HepG2 (cell line): Measurements from ENCODE around the gene ADRM1. TPM values are rescaled to one million over a fixed set of nuclear protein-coding genes. Genes with fewer than 3 reads are reported as not detected.

Experiments
- ATAC-seq: fragments of 200-7000 bp; cut with Tn5 transposase; 3 replicates; pipeline ENCODE4 v1.9.1; 2020; ENCODE audit warnings: mild to moderate bottlenecking, moderate library complexity
- BruUV-seq: library from RNA; stranded (reverse); fragments of 400-500 nt; replicated peaks from 2 replicates; lab custom pipeline; 2021; lab: Mats Ljungman, UMichigan
- CTCF ChIA-PET: fragments of 300-600 bp; formaldehyde crosslinking; extraction: SDS; loops from one replicate; lab custom pipeline; 2021; ENCODE audit warnings: low total read pairs, inconsistent platforms, low intra/inter-chr PET ratio; lab: Yijun Ruan, JAX
- POLR2A ChIA-PET: fragments of 350-600 bp; sonication (Branson Sonifier 250); formaldehyde crosslinking; loops from one replicate; lab custom pipeline; 2020; ENCODE audit warnings: antibody characterized with exemption, inconsistent platforms; lab: Yijun Ruan, JAX
- DNase-seq: peaks from one replicate; pipeline ENCODE4 v3.0.0-alpha.2; 2015; ENCODE audit warnings: low spot score
- FAIRE-seq: peaks from 3 replicates; lab custom pipeline; 2011; peaks lifted over from hg19 to GRCh38; lab: Jason Lieb, UNC
- H2AFZ ChIP-seq: one replicate; pipeline ENCODE4 v1.6.1; 2011; ENCODE audit warnings: low read length, inconsistent platforms
- H3K27ac ChIP-seq: fragments of 300-600 bp; 3 replicates; pipeline ENCODE4 v1.8.0; 2011; ENCODE audit warnings: mixed run types, mild to moderate bottlenecking, mixed read lengths, low read length, inconsistent platforms; ENCODE audit not compliant: insufficient read depth; ENCODE audit errors: extremely low read length
- H3K27me3 ChIP-seq, 2 experiments: fragments of 200-600 bp in 1 of 2; 2 replicates in 1 of 2; 3 replicates in 1 of 2; pipeline versions ENCODE4 v1.6.0 to v1.8.0; 2011; ENCODE audit warnings: low read length in 2 of 2, mild to moderate bottlenecking in 2 of 2, moderate library complexity in 2 of 2, inconsistent platforms in 1 of 2; ENCODE audit not compliant: insufficient read depth in 2 of 2, control insufficient read depth in 1 of 2
- H3K36me3 ChIP-seq, 2 experiments: fragments of 200-600 bp in 1 of 2; replicated peaks in 1 of 2; 2 replicates in 1 of 2; 3 replicates in 1 of 2; pipeline versions ENCODE4 v1.5.1 to v1.8.0; 2011; ENCODE audit warnings: low read length in 2 of 2, inconsistent platforms in 1 of 2; ENCODE audit not compliant: insufficient read depth in 2 of 2, control insufficient read depth in 1 of 2
- H3K4me1 ChIP-seq: 2 replicates; pipeline ENCODE4 v1.5.1; 2012; ENCODE audit warnings: low read length, inconsistent platforms; ENCODE audit not compliant: insufficient read depth
- H3K4me2 ChIP-seq: 2 replicates; pipeline ENCODE4 v1.6.0; 2011; ENCODE audit warnings: low read depth, low read length, inconsistent platforms
- H3K4me3 ChIP-seq, 3 experiments: fragments of 200-600 bp in 1 of 3; sonication (generic), shearing (Covaris generic) in 1 of 3; replicated peaks in 1 of 3; 2 replicates each; pipeline ENCODE4 v1.5.1; 2011 to 2016; ENCODE audit warnings: low read length in 3 of 3, inconsistent platforms in 2 of 3, low read depth in 2 of 3, mild to moderate bottlenecking in 2 of 3, control low read depth in 1 of 3, mixed read lengths in 1 of 3; ENCODE audit not compliant: insufficient read depth in 1 of 3
- H3K79me2 ChIP-seq: one replicate; pipeline ENCODE4 v1.6.1; 2011; ENCODE audit warnings: low read length, inconsistent platforms; ENCODE audit not compliant: insufficient read depth
- H3K9ac ChIP-seq: 2 replicates; pipeline ENCODE4 v1.6.0; 2011; ENCODE audit warnings: mild to moderate bottlenecking, low read depth, low read length, inconsistent platforms; ENCODE audit not compliant: insufficient read depth
- H3K9me3 ChIP-seq: 2 replicates; pipeline ENCODE4 v1.5.1; 2012; ENCODE audit warnings: mild to moderate bottlenecking, low read length
- H4K20me1 ChIP-seq: 2 replicates; pipeline ENCODE4 v1.6.0; 2011; ENCODE audit warnings: inconsistent platforms, mild to moderate bottlenecking, low read length, moderate library complexity; ENCODE audit not compliant: insufficient read depth
- NFE2 ChIP-seq: sonication (generic); formaldehyde crosslinking; IDR thresholded peaks from 2 replicates; pipeline ENCODE4 v1.4.0; 2020; ENCODE audit warnings: missing genetic modification reagents
- NFE2L2 ChIP-seq: fragments of 150-350 bp; IDR thresholded peaks from 2 replicates; pipeline ENCODE4 v1.6.1; 2014; ENCODE audit warnings: low read length
- NFKB2 ChIP-seq: sonication (generic); formaldehyde crosslinking; IDR thresholded peaks from 2 replicates; pipeline ENCODE4 v1.4.0; 2020; ENCODE audit warnings: missing genetic modification reagents, borderline replicate concordance
- PITX1 ChIP-seq: sonication (generic); formaldehyde crosslinking; IDR thresholded peaks from 2 replicates; pipeline ENCODE4 v1.5.1; 2020; ENCODE audit warnings: mild to moderate bottlenecking, missing genetic modification reagents
- ZNF572 ChIP-seq: sonication (generic); formaldehyde crosslinking; IDR thresholded peaks from 2 replicates; pipeline ENCODE4 v1.5.1; 2020; ENCODE audit warnings: mild to moderate bottlenecking, missing genetic modification reagents
- ZNF891 ChIP-seq: sonication (generic); formaldehyde crosslinking; IDR thresholded peaks from 2 replicates; pipeline ENCODE4 v1.5.0; 2020; ENCODE audit warnings: mild to moderate bottlenecking, missing genetic modification reagents
- WGBS: methylation state at CpG from one replicate; pipeline ENCODE4 v1.1.6; 2017; ENCODE audit warnings: low lambda C conversion rate; 5-methylcytosine and 5-hydroxymethylcytosine counted together
- in situ Hi-C: cut with HindIII; loops from 2 replicates; pipeline ENCODE4 v1.10.0; 2017; ENCODE audit warnings: low pct_unique_long_range_greater_than_20kb; ENCODE audit not compliant: extremely low pct_ligation_motif_present
- intact Hi-C: fragments of 100-400 bp; cut with micrococcal nuclease; formaldehyde crosslinking; loops from one replicate; pipeline ENCODE4 v1.10.0; 2022; ENCODE audit not compliant: unreplicated experiment
- polyA plus RNA-seq, 8 experiments: library from polyadenylated mRNA; depleted of rRNA in 3 of 8; stranded (reverse) in 7 of 8; unstranded in 1 of 8; fragments of >200 nt; fragmentation: Illumina TruSeq in 4 of 8; extraction: Trizol in 4 of 8; gene quantifications; 2 replicates each; pipeline versions ENCODE4 v1.2.1 to v1.2.3, GENCODE V29; 2011 to 2016; ENCODE audit warnings: low read depth in 4 of 8, missing spikeins in 1 of 8, mixed read lengths in 1 of 8; ENCODE audit not compliant: insufficient read depth in 1 of 8
- total RNA-seq, 5 experiments: library from RNA; depleted of rRNA; stranded (reverse); fragments of >200 nt; fragmentation: Illumina TruSeq; extraction: Trizol; gene quantifications; 2 replicates each; pipeline ENCODE4 v1.2.3, GENCODE V29; 2016; ENCODE audit warnings: low read depth in 1 of 5
- TF ChIP-seq, protein P1 (sequence below): sonication (generic); formaldehyde crosslinking; IDR thresholded peaks from 2 replicates; pipeline ENCODE4 v1.4.0; 2020; ENCODE audit warnings: mild to moderate bottlenecking, missing genetic modification reagents
- TF ChIP-seq, protein P2 (sequence below): sonication (generic); formaldehyde crosslinking; IDR thresholded peaks from 2 replicates; pipeline ENCODE4 v1.4.0; 2020; ENCODE audit warnings: mild to moderate bottlenecking, missing genetic modification reagents, borderline replicate concordance
- TF ChIP-seq, protein P3 (sequence below): fragments of 450-650 bp; IDR thresholded peaks from 2 replicates; pipeline ENCODE4 v1.6.1; 2016
- TF ChIP-seq, protein P4 (sequence below): sonication (generic); formaldehyde crosslinking; IDR thresholded peaks from 2 replicates; pipeline ENCODE4 v1.4.0; 2020; ENCODE audit warnings: mild to moderate bottlenecking, missing genetic modification reagents, borderline replicate concordance

Gene ADRM1
- total and polyA plus RNA-seq, 2 of the 13 experiments (the other 11 are each of a cell fraction or from before 2014, with no cell fraction given): 92.9 to 154 TPM

DNA sequence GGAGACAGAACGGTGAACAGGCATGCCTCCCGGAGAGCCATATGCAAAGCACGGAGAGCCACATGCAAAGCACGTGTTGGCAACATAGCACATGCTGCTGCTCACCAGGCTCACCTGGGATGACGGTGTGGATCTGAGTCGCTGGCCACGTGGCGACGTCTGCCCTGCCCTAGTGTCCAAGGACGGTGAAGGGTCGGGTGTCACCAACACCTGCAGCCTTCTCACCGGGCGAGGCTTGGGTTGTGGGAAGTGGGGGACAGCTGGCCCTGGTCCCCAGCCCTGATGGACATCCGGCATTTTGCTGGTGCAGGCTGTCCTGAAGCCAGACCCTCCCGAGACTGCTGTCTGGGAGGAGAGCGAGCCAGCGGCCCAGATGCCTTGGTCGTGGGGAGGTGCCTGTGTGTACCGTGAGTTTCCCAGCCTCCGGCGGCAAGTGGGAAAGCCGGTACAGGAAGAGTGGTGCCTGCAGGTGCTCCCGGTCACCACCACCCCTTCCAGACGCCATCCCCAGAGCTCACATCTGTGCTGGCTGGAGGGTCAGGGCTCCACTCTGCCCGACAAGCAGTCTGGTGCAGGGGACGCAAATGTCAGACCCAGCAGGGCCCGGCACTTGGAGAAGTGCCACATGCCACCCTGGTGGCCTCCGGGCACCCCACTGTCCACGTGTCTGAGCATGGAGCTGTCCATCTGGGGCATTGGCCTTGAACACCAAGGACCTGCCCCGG, 5.9 kb upstream of the ADRM1 start:
- POLR2A ChIA-PET: interaction anchor here (1.7 kb wide), 1 partner anchor 71 kb away, joined by 4 read pairs; no protein-coding TSS in a partner anchor
- TF ChIP-seq NFE2L2 (no peak), ZNF891 (CRISPR knock-in tag) (no peak), NFKB2 (CRISPR knock-in tag) (no peak), NFE2 (CRISPR knock-in tag) (no peak), ZNF572 (CRISPR knock-in tag) (no peak), PITX1 (0 out of 2 replicates have a peak, but pooled peaks have one; percentile 15)
- TF ChIP-seq, protein P1, sequence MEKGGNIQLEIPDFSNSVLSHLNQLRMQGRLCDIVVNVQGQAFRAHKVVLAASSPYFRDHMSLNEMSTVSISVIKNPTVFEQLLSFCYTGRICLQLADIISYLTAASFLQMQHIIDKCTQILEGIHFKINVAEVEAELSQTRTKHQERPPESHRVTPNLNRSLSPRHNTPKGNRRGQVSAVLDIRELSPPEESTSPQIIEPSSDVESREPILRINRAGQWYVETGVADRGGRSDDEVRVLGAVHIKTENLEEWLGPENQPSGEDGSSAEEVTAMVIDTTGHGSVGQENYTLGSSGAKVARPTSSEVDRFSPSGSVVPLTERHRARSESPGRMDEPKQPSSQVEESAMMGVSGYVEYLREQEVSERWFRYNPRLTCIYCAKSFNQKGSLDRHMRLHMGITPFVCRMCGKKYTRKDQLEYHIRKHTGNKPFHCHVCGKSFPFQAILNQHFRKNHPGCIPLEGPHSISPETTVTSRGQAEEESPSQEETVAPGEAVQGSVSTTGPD (CRISPR knock-in tag): 0 out of 2 replicates have a peak, but pooled peaks have one; percentile 41
- TF ChIP-seq, protein P2, sequence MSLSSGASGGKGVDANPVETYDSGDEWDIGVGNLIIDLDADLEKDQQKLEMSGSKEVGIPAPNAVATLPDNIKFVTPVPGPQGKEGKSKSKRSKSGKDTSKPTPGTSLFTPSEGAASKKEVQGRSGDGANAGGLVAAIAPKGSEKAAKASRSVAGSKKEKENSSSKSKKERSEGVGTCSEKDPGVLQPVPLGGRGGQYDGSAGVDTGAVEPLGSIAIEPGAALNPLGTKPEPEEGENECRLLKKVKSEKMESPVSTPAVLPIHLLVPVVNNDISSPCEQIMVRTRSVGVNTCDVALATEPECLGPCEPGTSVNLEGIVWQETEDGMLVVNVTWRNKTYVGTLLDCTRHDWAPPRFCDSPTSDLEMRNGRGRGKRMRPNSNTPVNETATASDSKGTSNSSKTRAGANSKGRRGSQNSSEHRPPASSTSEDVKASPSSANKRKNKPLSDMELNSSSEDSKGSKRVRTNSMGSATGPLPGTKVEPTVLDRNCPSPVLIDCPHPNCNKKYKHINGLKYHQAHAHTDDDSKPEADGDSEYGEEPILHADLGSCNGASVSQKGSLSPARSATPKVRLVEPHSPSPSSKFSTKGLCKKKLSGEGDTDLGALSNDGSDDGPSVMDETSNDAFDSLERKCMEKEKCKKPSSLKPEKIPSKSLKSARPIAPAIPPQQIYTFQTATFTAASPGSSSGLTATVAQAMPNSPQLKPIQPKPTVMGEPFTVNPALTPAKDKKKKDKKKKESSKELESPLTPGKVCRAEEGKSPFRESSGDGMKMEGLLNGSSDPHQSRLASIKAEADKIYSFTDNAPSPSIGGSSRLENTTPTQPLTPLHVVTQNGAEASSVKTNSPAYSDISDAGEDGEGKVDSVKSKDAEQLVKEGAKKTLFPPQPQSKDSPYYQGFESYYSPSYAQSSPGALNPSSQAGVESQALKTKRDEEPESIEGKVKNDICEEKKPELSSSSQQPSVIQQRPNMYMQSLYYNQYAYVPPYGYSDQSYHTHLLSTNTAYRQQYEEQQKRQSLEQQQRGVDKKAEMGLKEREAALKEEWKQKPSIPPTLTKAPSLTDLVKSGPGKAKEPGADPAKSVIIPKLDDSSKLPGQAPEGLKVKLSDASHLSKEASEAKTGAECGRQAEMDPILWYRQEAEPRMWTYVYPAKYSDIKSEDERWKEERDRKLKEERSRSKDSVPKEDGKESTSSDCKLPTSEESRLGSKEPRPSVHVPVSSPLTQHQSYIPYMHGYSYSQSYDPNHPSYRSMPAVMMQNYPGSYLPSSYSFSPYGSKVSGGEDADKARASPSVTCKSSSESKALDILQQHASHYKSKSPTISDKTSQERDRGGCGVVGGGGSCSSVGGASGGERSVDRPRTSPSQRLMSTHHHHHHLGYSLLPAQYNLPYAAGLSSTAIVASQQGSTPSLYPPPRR (CRISPR knock-in tag): no peak
- TF ChIP-seq, protein P3, sequence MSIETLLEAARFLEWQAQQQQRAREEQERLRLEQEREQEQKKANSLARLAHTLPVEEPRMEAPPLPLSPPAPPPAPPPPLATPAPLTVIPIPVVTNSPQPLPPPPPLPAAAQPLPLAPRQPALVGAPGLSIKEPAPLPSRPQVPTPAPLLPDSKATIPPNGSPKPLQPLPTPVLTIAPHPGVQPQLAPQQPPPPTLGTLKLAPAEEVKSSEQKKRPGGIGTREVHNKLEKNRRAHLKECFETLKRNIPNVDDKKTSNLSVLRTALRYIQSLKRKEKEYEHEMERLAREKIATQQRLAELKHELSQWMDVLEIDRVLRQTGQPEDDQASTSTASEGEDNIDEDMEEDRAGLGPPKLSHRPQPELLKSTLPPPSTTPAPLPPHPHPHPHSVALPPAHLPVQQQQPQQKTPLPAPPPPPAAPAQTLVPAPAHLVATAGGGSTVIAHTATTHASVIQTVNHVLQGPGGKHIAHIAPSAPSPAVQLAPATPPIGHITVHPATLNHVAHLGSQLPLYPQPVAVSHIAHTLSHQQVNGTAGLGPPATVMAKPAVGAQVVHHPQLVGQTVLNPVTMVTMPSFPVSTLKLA: peak; percentile 10
- TF ChIP-seq, protein P4, sequence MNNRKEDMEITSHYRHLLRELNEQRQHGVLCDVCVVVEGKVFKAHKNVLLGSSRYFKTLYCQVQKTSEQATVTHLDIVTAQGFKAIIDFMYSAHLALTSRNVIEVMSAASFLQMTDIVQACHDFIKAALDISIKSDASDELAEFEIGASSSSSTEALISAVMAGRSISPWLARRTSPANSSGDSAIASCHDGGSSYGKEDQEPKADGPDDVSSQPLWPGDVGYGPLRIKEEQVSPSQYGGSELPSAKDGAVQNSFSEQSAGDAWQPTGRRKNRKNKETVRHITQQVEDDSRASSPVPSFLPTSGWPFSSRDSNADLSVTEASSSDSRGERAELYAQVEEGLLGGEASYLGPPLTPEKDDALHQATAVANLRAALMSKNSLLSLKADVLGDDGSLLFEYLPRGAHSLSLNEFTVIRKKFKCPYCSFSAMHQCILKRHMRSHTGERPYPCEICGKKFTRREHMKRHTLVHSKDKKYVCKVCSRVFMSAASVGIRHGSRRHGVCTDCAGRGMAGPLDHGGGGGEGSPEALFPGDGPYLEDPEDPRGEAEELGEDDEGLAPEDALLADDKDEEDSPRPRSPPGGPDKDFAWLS: no peak

More for the DNA sequence above, 5.9 kb upstream of the ADRM1 start:
- in situ Hi-C loops (no loop called here), intact Hi-C loops (no loop called here)
- ATAC-seq: no peak
- BruUV-seq: no TSS peak
- FAIRE-seq: no peak
- Histone ChIP-seq H3K4me2 (no peak overlapping the region), H3K9ac (no peak overlapping the region), H2AFZ (no peak overlapping the region), H3K36me3 (peaks cover 22 to 30% of the 10 kb centered on the region in 2 experiments), H3K79me2 (no peaks in the 10 kb centered on the region), H3K4me3 (no peak overlapping the region), H3K4me1 (peaks cover 30% of the 10 kb centered on the region), H3K9me3 (no peaks in the 10 kb centered on the region), H4K20me1 (no peaks in the 10 kb centered on the region), H3K27ac (no peak overlapping the region), H3K27me3 (no peaks in the 10 kb centered on the region)
- WGBS: 89% methylated on average over 30 of the region's 30 CpGs
- DNase-seq: no peak
- CTCF ChIA-PET: no interaction called here
